ENCODE measurements around the gene CCDC30.

- TF ChIP-seq CTCF (IDR thresholded peaks at IDR 0.05) (no peak), EZH2phosphoT487 (IDR thresholded peaks at IDR 0.05) (no peak), EZH2 (IDR thresholded peaks at IDR 0.05) (no peak)
Measured at GRCh38 chr1:42490237-42490636, 27.2 kb downstream of the CCDC30 start.

All from neural progenitor cell (in vitro differentiated cells).